PC-9 (cell line): Measurements from ENCODE around the gene SEMA3B. TPM values are rescaled to one million over a fixed set of nuclear protein-coding genes. Genes with fewer than 3 reads are reported as not detected.

ENCODE experiments used
- BruUV-seq: library from RNA; stranded (reverse); fragments of 400-500 nt; replicated peaks from 2 replicates; lab custom pipeline; 2021; lab: Mats Ljungman, UMichigan
- CTCF ChIA-PET: fragments of 300-600 bp; sonication (Branson Sonifier 250); formaldehyde crosslinking; loops from one replicate; lab custom pipeline; 2022; ENCODE audit warnings: antibody characterized with exemption; lab: Charles Lee
- POLR2A ChIA-PET: fragments of 300-600 bp; sonication (Branson Sonifier 250); formaldehyde crosslinking; loops from one replicate; lab custom pipeline; 2022; ENCODE audit warnings: antibody characterized with exemption; ENCODE audit not compliant: unreplicated experiment; lab: Charles Lee
- DNase-seq, 2 experiments: peaks; one replicate each; pipeline versions ENCODE4 v3.0.0 to v3.0.0-alpha.2; 2015 to 2022; ENCODE audit warnings: mixed read lengths in 1 of 2
- H2AFZ ChIP-seq: fragments of 200-600 bp; sonication (generic); 2 replicates; pipeline ENCODE4 v1.8.1; 2017; ENCODE audit warnings: antibody characterized with exemption
- H3F3A ChIP-seq: fragments of 200-600 bp; sonication (generic); 2 replicates; pipeline ENCODE4 v1.8.1; 2017; ENCODE audit warnings: antibody characterized with exemption, mild to moderate bottlenecking, low read depth; ENCODE audit not compliant: insufficient read depth
- H3K27ac ChIP-seq: fragments of 200-600 bp; sonication (generic); 2 replicates; pipeline ENCODE4 v1.6.1; 2016; ENCODE audit warnings: mixed run types
- H3K27me3 ChIP-seq: fragments of 200-600 bp; sonication (generic); 2 replicates; pipeline ENCODE4 v1.6.1; 2016; ENCODE audit warnings: low read depth, mixed run types; ENCODE audit not compliant: insufficient read depth
- H3K36me3 ChIP-seq: fragments of 200-600 bp; sonication (generic); 2 replicates; pipeline ENCODE4 v1.6.1; 2016; ENCODE audit warnings: low read depth, mixed run types
- H3K4me1 ChIP-seq: fragments of 200-600 bp; sonication (generic); replicated peaks from 2 replicates; pipeline ENCODE4 v1.6.1; 2016; ENCODE audit warnings: mixed run types; ENCODE audit not compliant: insufficient read depth
- H3K4me2 ChIP-seq: fragments of 200-600 bp; sonication (generic); 2 replicates; pipeline ENCODE4 v1.6.1; 2017; ENCODE audit warnings: mixed run types
- H3K4me3 ChIP-seq: fragments of 200-600 bp; sonication (generic); 2 replicates; pipeline ENCODE4 v1.6.1; 2016; ENCODE audit warnings: mixed run types
- H3K79me2 ChIP-seq: fragments of 200-600 bp; sonication (generic); 2 replicates; pipeline ENCODE4 v1.6.1; 2017; ENCODE audit warnings: low read depth, mixed run types
- H3K9me2 ChIP-seq: fragments of 200-600 bp; sonication (generic); 2 replicates; pipeline ENCODE4 v1.8.1; 2017; ENCODE audit warnings: mild to moderate bottlenecking; ENCODE audit not compliant: insufficient read depth
- H3K9me3 ChIP-seq: fragments of 200-600 bp; sonication (generic); 2 replicates; pipeline ENCODE4 v1.8.1; 2016; ENCODE audit warnings: low read depth; ENCODE audit not compliant: insufficient read depth
- H4K20me1 ChIP-seq: fragments of 200-600 bp; sonication (generic); 2 replicates; pipeline ENCODE4 v1.8.1; 2017; ENCODE audit not compliant: insufficient read depth
- EZH2 ChIP-seq: fragments of 200-600 bp; sonication (generic); IDR thresholded peaks from 2 replicates; pipeline ENCODE4 v1.8.0; 2017; ENCODE audit warnings: antibody characterized with exemption, low read depth
- intact Hi-C: fragments of 100-400 bp; cut with micrococcal nuclease; formaldehyde crosslinking; loops from one replicate; pipeline ENCODE4 v1.10.0; 2022; ENCODE audit not compliant: unreplicated experiment
- total RNA-seq: library from RNA; stranded (reverse); gene quantifications from 2 replicates; pipeline ENCODE4 v1.2.3, GENCODE V29; 2021
- TF ChIP-seq, protein P1 (sequence below): fragments of 200-600 bp; sonication (generic); conservative IDR thresholded peaks from 2 replicates; pipeline ENCODE4 v1.6.1; 2017; ENCODE audit warnings: mixed run types, antibody characterized with exemption, mild to moderate bottlenecking, moderate library complexity

The SEMA3B gene
- total RNA-seq, 1 experiment from 2014 or later = 52.4 TPM

DNA sequence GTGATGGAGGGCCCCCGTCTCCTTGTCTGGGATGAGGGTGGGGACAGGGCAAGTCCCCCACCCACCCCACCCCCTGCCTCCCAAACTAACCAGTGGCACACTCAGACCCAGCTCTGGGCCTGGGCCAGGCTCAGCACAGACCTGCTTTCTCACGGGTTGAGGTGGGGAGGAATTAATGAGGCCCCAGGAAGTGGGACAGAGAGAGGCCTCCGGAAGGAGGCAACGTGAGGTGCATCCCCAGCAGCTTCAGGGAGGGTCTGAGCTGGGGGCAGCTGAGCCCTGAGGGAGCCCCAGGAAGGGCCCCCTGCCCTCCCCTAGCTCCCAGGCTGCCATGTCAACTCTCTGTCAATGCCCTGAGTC lies 47.9 kb upstream of the SEMA3B start:
- H3K4me2 ChIP-seq = no peak overlapping the region
- intact Hi-C loops = loop anchor here (5.0 kb wide), 1 partner anchor 679 kb away; no protein-coding TSS in a partner anchor
- POLR2A ChIA-PET = no interaction called here
- no peaks in the 10 kb centered on the region for H3K27me3 ChIP-seq
- no TSS peak for BruUV-seq
- CTCF ChIA-PET = no interaction called here
- H3K36me3 ChIP-seq = no peaks in the 10 kb centered on the region
- H2AFZ ChIP-seq = no peak overlapping the region
- H3K9me3 ChIP-seq = no peaks in the 10 kb centered on the region
- no peaks in the 10 kb centered on the region; the same call in 1 of the 2 replicates for H3K4me1 ChIP-seq
- DNase-seq = no peak
- no peak overlapping the region for H3K4me3 ChIP-seq
- no peaks in the 10 kb centered on the region for H3K9me2 ChIP-seq
- no peak for TF ChIP-seq EZH2
- TF ChIP-seq, protein P1, sequence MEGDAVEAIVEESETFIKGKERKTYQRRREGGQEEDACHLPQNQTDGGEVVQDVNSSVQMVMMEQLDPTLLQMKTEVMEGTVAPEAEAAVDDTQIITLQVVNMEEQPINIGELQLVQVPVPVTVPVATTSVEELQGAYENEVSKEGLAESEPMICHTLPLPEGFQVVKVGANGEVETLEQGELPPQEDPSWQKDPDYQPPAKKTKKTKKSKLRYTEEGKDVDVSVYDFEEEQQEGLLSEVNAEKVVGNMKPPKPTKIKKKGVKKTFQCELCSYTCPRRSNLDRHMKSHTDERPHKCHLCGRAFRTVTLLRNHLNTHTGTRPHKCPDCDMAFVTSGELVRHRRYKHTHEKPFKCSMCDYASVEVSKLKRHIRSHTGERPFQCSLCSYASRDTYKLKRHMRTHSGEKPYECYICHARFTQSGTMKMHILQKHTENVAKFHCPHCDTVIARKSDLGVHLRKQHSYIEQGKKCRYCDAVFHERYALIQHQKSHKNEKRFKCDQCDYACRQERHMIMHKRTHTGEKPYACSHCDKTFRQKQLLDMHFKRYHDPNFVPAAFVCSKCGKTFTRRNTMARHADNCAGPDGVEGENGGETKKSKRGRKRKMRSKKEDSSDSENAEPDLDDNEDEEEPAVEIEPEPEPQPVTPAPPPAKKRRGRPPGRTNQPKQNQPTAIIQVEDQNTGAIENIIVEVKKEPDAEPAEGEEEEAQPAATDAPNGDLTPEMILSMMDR = no peak
- no peak overlapping the region for H3K27ac ChIP-seq
- no peaks in the 10 kb centered on the region for H4K20me1 ChIP-seq
- H3F3A ChIP-seq = no peaks in the 10 kb centered on the region
- H3K79me2 ChIP-seq = no peaks in the 10 kb centered on the region

DNA sequence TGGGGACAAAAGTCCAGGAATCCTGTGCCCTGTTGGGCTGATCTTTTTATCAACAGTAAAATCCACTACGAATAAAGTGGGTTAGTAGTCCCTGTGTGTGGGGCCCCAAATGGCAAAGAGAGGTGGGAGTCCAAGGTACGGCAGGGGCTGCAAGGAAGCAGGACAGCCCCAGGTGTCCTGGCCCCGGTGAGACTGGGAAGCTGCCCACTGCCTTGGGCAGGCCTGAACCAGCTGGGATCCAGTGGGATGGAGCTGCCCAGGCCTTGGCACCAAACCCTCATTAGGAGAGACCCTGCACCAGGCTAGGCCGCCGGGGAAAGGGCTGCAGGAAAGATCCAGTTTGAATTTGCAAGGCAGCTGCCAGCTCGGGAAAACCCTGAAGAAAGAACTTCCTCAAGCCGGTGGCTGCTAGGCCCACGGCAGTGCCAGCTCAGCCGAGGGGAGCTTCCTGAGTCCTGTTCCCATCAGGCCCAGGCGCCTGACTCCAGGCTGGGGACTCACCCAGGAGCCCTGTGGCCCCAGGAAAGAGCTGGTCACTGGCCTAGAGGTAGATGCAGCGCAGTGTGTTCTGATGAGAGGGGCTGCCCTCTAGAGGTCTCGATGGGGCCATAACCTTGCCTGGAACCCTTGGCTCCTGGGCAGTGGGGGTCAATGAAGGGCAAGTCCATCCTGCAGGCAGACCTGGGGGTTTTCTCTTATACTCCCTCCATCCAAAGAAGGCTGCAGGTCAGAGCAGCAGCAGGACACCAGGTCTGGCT lies 47.4 kb upstream of the SEMA3B start:
- intact Hi-C loops = loop anchor here (5.0 kb wide), 1 partner anchor 679 kb away; no protein-coding TSS in a partner anchor
- TF ChIP-seq, protein P1 = no peak
- TF ChIP-seq EZH2 = no peak
- Histone ChIP-seq H3K4me2 (no peak overlapping the region), H3K9me3 (no peaks in the 10 kb centered on the region), H3K27me3 (no peaks in the 10 kb centered on the region), H3K4me1 (no peaks in the 10 kb centered on the region; the same call in 1 of the 2 replicates), H3K79me2 (no peaks in the 10 kb centered on the region), H2AFZ (no peak overlapping the region), H3K9me2 (no peaks in the 10 kb centered on the region), H4K20me1 (no peaks in the 10 kb centered on the region), H3K4me3 (no peak overlapping the region), H3K36me3 (no peaks in the 10 kb centered on the region), H3K27ac (no peak overlapping the region), H3F3A (no peaks in the 10 kb centered on the region)
- ChIA-PET POLR2A (interaction anchor here (0.6 kb wide), 1 partner anchor 1673 kb away, joined by 4 read pairs; no protein-coding TSS in a partner anchor), CTCF (no interaction called here)
- BruUV-seq = no TSS peak
- no peak for DNase-seq

DNA sequence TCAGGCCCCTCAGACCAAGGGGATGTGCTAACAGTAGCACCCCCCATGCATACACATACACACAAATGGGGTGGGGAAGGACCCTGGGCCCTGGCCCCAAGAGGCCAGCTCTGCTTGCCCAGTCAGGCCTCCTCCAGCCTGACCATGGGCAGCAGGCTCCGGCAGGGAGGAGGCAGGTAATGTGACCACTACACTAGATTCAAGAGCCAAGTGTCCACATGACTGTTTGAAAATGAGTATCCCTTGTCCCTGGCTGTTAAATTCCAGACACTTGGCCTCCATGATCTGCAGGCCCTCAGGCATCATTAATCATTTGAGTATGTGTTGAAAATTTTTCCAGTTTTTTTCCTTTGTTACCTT lies 46.8 kb upstream of the SEMA3B start:
- intact Hi-C loops = loop anchor here (5.0 kb wide), 1 partner anchor 680 kb away; no protein-coding TSS in a partner anchor
- no peaks in the 10 kb centered on the region for H3K27me3 ChIP-seq
- BruUV-seq = no TSS peak
- H3K79me2 ChIP-seq = no peaks in the 10 kb centered on the region
- TF ChIP-seq, protein P1 = no peak
- no peak for TF ChIP-seq EZH2
- no peaks in the 10 kb centered on the region; the same call in 1 of the 2 replicates for H3K4me1 ChIP-seq
- no peaks in the 10 kb centered on the region for H3K36me3 ChIP-seq
- no peaks in the 10 kb centered on the region for H3K9me2 ChIP-seq
- POLR2A ChIA-PET = interaction anchor here (0.6 kb wide), 1 partner anchor 1674 kb away, joined by 4 read pairs; no protein-coding TSS in a partner anchor
- H2AFZ ChIP-seq = no peak overlapping the region
- H3K27ac ChIP-seq = no peak overlapping the region
- no peaks in the 10 kb centered on the region for H4K20me1 ChIP-seq
- no peak for DNase-seq
- no peak overlapping the region for H3K4me3 ChIP-seq
- H3F3A ChIP-seq = peaks cover 4% of the 10 kb centered on the region; the same call in 1 of the 2 replicates
- no peak overlapping the region for H3K4me2 ChIP-seq
- CTCF ChIA-PET = no interaction called here
- no peaks in the 10 kb centered on the region for H3K9me3 ChIP-seq
